ENCODE measurements around the gene PRPF19. TPM values are rescaled to one million over a fixed set of nuclear protein-coding genes. Genes with fewer than 3 reads are reported as not detected.

Gene PRPF19
- total and polyA plus RNA-seq, 2 of the 13 experiments (the other 11 are each of a cell fraction or from before 2014, with no cell fraction given), result 27.4 to 91.1 TPM

- peaks cover 33% of the 10 kb centered on the region for H3K79me2 ChIP-seq (ENCODE audit: insufficient read depth, low read length)
- peak overlapping the region; percentile 70 to 88 (median 83) for H3K4me3 ChIP-seq (replicated peaks in 1 of 3; ENCODE audit: insufficient read depth in 1 of 3, low read depth in 2 of 3, low read length in 3 of 3)
- in situ Hi-C loops (cut with HindIII; ENCODE audit: extremely low pct_ligation_motif_present, low pct_unique_long_range_greater_than_20kb), result no loop called here
Observed at GRCh38 chr11:60905047-60905446, 1.3 kb downstream of the PRPF19 start.

DNA sequence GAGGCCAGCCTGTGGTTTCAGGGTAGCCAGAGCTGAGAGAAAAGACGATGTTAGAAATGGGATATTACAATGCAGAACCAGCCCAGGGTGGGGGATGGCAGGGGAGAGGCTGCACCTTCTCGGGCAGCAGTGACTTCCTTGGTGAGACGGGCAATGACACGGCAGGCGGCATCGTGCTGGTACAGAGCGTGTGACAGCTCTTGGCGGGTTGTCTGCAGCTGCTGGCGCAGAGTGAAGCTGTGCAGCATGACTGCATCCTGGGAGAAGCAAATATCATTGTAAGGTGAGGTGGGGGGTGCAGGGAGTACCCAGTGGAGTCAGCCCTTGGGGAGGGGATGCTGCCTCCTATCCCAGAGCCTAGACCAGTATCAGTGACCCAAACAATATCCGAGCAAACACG, 3.8 kb downstream of the PRPF19 start:
- no peak overlapping the region for H3K4me2 ChIP-seq (ENCODE audit: low read depth, low read length)
- ChIA-PET CTCF (ENCODE audit: low intra/inter-chr PET ratio, low total read pairs) (no interaction called here), POLR2A (no interaction called here)
- H3K79me2 ChIP-seq (ENCODE audit: insufficient read depth, low read length), result peaks cover 33% of the 10 kb centered on the region
- in situ Hi-C loops (cut with HindIII; ENCODE audit: extremely low pct_ligation_motif_present, low pct_unique_long_range_greater_than_20kb) (no loop called here), intact Hi-C loops (cut with micrococcal nuclease; ENCODE audit: unreplicated experiment) (no loop called here)
- no peak overlapping the region for H3K9ac ChIP-seq (ENCODE audit: insufficient read depth, low read depth, low read length)
- no peak overlapping the region for H3K27ac ChIP-seq (ENCODE audit: extremely low read length, insufficient read depth, low read length)
- ATAC-seq (no peak), DNase-seq (ENCODE audit: low spot score) (no peak), FAIRE-seq (no peak)
- TF ChIP-seq HCFC1 (IDR thresholded peaks at IDR 0.05; ENCODE audit: low read depth, low read length) (no peak), ZNF225 (CRISPR knock-in tag; IDR thresholded peaks at IDR 0.05) (no peak)
- TF ChIP-seq, protein P1, sequence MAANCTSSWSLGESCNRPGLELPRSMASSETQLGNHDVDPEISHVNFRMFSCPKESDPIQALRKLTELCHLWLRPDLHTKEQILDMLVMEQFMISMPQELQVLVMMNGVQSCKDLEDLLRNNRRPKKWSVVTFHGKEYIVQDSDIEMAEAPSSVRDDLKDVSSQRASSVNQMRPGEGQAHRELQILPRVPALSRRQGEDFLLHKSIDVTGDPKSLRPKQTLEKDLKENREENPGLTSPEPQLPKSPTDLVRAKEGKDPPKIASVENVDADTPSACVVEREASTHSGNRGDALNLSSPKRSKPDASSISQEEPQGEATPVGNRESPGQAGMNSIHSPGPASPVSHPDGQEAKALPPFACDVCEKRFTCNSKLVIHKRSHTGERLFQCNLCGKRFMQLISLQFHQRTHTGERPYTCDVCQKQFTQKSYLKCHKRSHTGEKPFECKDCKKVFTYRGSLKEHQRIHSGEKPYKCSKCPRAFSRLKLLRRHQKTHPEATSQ (CRISPR knock-in tag; IDR thresholded peaks at IDR 0.05; ENCODE audit: borderline replicate concordance), result no peak
- 98% methylated on average over 9 of the region's 11 CpGs for WGBS (ENCODE audit: low lambda C conversion rate)
- peaks cover 17% of the 10 kb centered on the region for H4K20me1 ChIP-seq (ENCODE audit: insufficient read depth, low read length)
- peaks cover 26% of the 10 kb centered on the region for H3K4me1 ChIP-seq (ENCODE audit: insufficient read depth, low read length)
- no peaks in the 10 kb centered on the region for H3K27me3 ChIP-seq (ENCODE audit: control insufficient read depth in 1 of 2, insufficient read depth in 2 of 2, low read length in 2 of 2)
- BruUV-seq (replicated peaks), result no TSS peak
- H3K9me3 ChIP-seq (ENCODE audit: low read length), result no peaks in the 10 kb centered on the region
- peaks cover 32 to 58% of the 10 kb centered on the region in 2 experiments for H3K36me3 ChIP-seq (replicated peaks in 1 of 2; ENCODE audit: control insufficient read depth in 1 of 2, insufficient read depth in 2 of 2, low read length in 2 of 2)
- H2AFZ ChIP-seq (ENCODE audit: low read length), result no peak overlapping the region
- no peak overlapping the region for H3K4me3 ChIP-seq (replicated peaks in 1 of 3; ENCODE audit: insufficient read depth in 1 of 3, low read depth in 2 of 3, low read length in 3 of 3)

More at GRCh38 chr11:60905047-60905446, 1.3 kb downstream of the PRPF19 start:
- DNase-seq (ENCODE audit: low spot score), result no peak
- Histone ChIP-seq H3K36me3 (replicated peaks in 1 of 2; ENCODE audit: control insufficient read depth in 1 of 2, insufficient read depth in 2 of 2, low read length in 2 of 2) (peaks cover 18 to 37% of the 10 kb centered on the region in 2 experiments; a peak in 4 of 5 replicates), H4K20me1 (ENCODE audit: insufficient read depth, low read length) (peaks cover 17% of the 10 kb centered on the region), H3K9ac (ENCODE audit: insufficient read depth, low read depth, low read length) (peak overlapping the region; percentile 95), H3K4me1 (ENCODE audit: insufficient read depth, low read length) (peaks cover 34% of the 10 kb centered on the region), H2AFZ (ENCODE audit: low read length) (no peak overlapping the region), H3K27me3 (ENCODE audit: control insufficient read depth in 1 of 2, insufficient read depth in 2 of 2, low read length in 2 of 2) (no peaks in the 10 kb centered on the region), H3K4me2 (ENCODE audit: low read depth, low read length) (peak overlapping the region; percentile 89), H3K9me3 (ENCODE audit: low read length) (no peaks in the 10 kb centered on the region), H3K27ac (ENCODE audit: extremely low read length, insufficient read depth, low read length) (peak overlapping the region; percentile 94)
- CTCF ChIA-PET (ENCODE audit: low intra/inter-chr PET ratio, low total read pairs), result no interaction called here
- POLR2A ChIA-PET, result interaction anchor here (0.7 to 1.6 kb wide), 3 partner anchors 9 to 19 kb away, joined by 3 to 4 read pairs (median 3); partner anchors contain the start of genes TMEM109 and TMEM132A
- BruUV-seq (replicated peaks), result no TSS peak
- ATAC-seq, result no peak
- FAIRE-seq, result no peak
- WGBS (ENCODE audit: low lambda C conversion rate), result 34% methylated on average over 6 of the region's 6 CpGs
- TF ChIP-seq POLR2AphosphoS2 (IDR thresholded peaks at IDR 0.05; ENCODE audit: low read depth, low read length) (no peak), ZNF232 (CRISPR knock-in tag; IDR thresholded peaks at IDR 0.05; ENCODE audit: borderline replicate concordance) (no peak), CENPX (CRISPR knock-in tag; IDR thresholded peaks at IDR 0.05) (no peak), RBFOX2 (IDR thresholded peaks at IDR 0.05; ENCODE audit: low read depth, low read length) (no peak), CREB1 (IDR thresholded peaks at IDR 0.05) (no peak), CREB1 (CRISPR knock-in tag; IDR thresholded peaks at IDR 0.05) (no peak), ZFP62 (CRISPR knock-in tag; IDR thresholded peaks at IDR 0.05) (no peak), GZF1 (CRISPR knock-in tag; IDR thresholded peaks at IDR 0.05) (no peak), TAF1 (CRISPR knock-in tag; IDR thresholded peaks at IDR 0.05) (no peak), RFXAP (CRISPR knock-in tag; IDR thresholded peaks at IDR 0.05; ENCODE audit: borderline replicate concordance) (no peak), ZMYM4 (CRISPR knock-in tag; IDR thresholded peaks at IDR 0.05) (no peak)
- intact Hi-C loops (cut with micrococcal nuclease; ENCODE audit: unreplicated experiment), result no loop called here

All from HepG2 (cell line).